ENCODE results near the gene EGFL7. TPM values are rescaled to one million over a fixed set of nuclear protein-coding genes. Genes with fewer than 3 reads are reported as not detected.

The EGFL7 gene
- total RNA-seq, 1 experiment from 2014 or later: 54.6 TPM

- H3K4me3 Mint-ChIP-seq: no peak overlapping the region
- no peak for TF ChIP-seq RORB (CRISPR knock-in tag; IDR thresholded peaks at IDR 0.05)
- no peak for TF ChIP-seq IRF1 (CRISPR knock-in tag; IDR thresholded peaks at IDR 0.05)
- no peak for TF ChIP-seq E2F5 (CRISPR knock-in tag; IDR thresholded peaks at IDR 0.05)
- no peak for TF ChIP-seq ZNF512 (CRISPR knock-in tag; IDR thresholded peaks at IDR 0.05; ENCODE audit: borderline replicate concordance)
- no peak for TF ChIP-seq USF2 (CRISPR knock-in tag; IDR thresholded peaks at IDR 0.05)
- TF ChIP-seq, protein P1, sequence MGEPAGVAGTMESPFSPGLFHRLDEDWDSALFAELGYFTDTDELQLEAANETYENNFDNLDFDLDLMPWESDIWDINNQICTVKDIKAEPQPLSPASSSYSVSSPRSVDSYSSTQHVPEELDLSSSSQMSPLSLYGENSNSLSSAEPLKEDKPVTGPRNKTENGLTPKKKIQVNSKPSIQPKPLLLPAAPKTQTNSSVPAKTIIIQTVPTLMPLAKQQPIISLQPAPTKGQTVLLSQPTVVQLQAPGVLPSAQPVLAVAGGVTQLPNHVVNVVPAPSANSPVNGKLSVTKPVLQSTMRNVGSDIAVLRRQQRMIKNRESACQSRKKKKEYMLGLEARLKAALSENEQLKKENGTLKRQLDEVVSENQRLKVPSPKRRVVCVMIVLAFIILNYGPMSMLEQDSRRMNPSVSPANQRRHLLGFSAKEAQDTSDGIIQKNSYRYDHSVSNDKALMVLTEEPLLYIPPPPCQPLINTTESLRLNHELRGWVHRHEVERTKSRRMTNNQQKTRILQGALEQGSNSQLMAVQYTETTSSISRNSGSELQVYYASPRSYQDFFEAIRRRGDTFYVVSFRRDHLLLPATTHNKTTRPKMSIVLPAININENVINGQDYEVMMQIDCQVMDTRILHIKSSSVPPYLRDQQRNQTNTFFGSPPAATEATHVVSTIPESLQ (CRISPR knock-in tag; IDR thresholded peaks at IDR 0.05): no peak
- TF ChIP-seq ELF4 (CRISPR knock-in tag; IDR thresholded peaks at IDR 0.05; ENCODE audit: low read depth): no peak
- ATAC-seq (no peak), DNase-seq (ENCODE audit: low spot score) (no peak)
- no peaks in the 10 kb centered on the region for H3K27me3 Mint-ChIP-seq (ENCODE audit: low read depth)
- POLR2A ChIA-PET: interaction anchor here (0.5 to 0.9 kb wide), 2 partner anchors 19 to 247 kb away, joined by 3 read pairs; no protein-coding TSS in a partner anchor
- H3K9me3 Mint-ChIP-seq: no peaks in the 10 kb centered on the region
- CTCF ChIA-PET: interaction anchor here (0.8 to 8.3 kb wide), 14 partner anchors 8 to 261 kb away, joined by 3 to 163 read pairs (median 4); partner anchors contain the start of gene DNLZ
- no peaks in the 10 kb centered on the region for H3K36me3 Mint-ChIP-seq
- no peak overlapping the region for H3K27ac Mint-ChIP-seq
- no peaks in the 10 kb centered on the region for H3K4me1 Mint-ChIP-seq
Measured at GRCh38 chr9:136624184-136624951, 38.3 kb upstream of the EGFL7 start.

GRCh38 chr9:136625101-136626065 lies 37.3 kb upstream of the EGFL7 start:
- POLR2A ChIA-PET: interaction anchor here (0.6 to 0.9 kb wide), 3 partner anchors 78 to 253 kb away, joined by 3 read pairs; no protein-coding TSS in a partner anchor
- Mint-ChIP-seq H3K27me3 (ENCODE audit: low read depth) (no peaks in the 10 kb centered on the region), H3K4me1 (no peaks in the 10 kb centered on the region), H3K9me3 (no peaks in the 10 kb centered on the region), H3K36me3 (no peaks in the 10 kb centered on the region), H3K4me3 (no peak overlapping the region), H3K27ac (no peak overlapping the region)
- ATAC-seq: peak; percentile 43
- no peak for DNase-seq (ENCODE audit: low spot score)
- CTCF ChIA-PET: interaction anchor here (0.6 to 8.3 kb wide), 20 partner anchors 9 to 262 kb away, joined by 3 to 163 read pairs (median 4); partner anchors contain the start of gene DNLZ
- no peak for TF ChIP-seq PRDM15 (CRISPR knock-in tag; IDR thresholded peaks at IDR 0.05)
- TF ChIP-seq AR (CRISPR knock-in tag; IDR thresholded peaks at IDR 0.05): no peak
- TF ChIP-seq ATF3 (CRISPR knock-in tag; conservative IDR thresholded peaks at IDR 0.05): no peak
- no peak for TF ChIP-seq HMGA2 (CRISPR knock-in tag; IDR thresholded peaks at IDR 0.05)
- TF ChIP-seq USF2 (CRISPR knock-in tag; IDR thresholded peaks at IDR 0.05): no peak
- TF ChIP-seq ZSCAN18 (CRISPR knock-in tag; IDR thresholded peaks at IDR 0.05): no peak
- no peak for TF ChIP-seq RORB (CRISPR knock-in tag; IDR thresholded peaks at IDR 0.05)
- TF ChIP-seq KAT7 (CRISPR knock-in tag; IDR thresholded peaks at IDR 0.05; ENCODE audit: borderline replicate concordance): no peak
